OCI-LY1 (cell line): ENCODE measurements around the gene DTX3L.

Experiments
- CTCF ChIP-seq: fragments of 200-600 bp; sonication (generic), shearing (Covaris generic); IDR thresholded peaks from 2 replicates; pipeline ENCODE4 v1.5.1; 2017; ENCODE audit warnings: mild to moderate bottlenecking, antibody characterized with exemption, low read length, moderate library complexity, mixed read lengths
- EZH2 ChIP-seq: fragments of 200-600 bp; sonication (generic), shearing (Covaris generic); IDR thresholded peaks from 2 replicates; pipeline ENCODE4 v1.8.0; 2017; ENCODE audit warnings: borderline replicate concordance, mixed run types, mild to moderate bottlenecking, antibody characterized with exemption, low read length, moderate library complexity, mixed read lengths

GRCh38 chr3:122516846-122517360 is 47.2 kb upstream of the DTX3L start:
- no peak for TF ChIP-seq CTCF
- TF ChIP-seq EZH2 = no peak
